ENCODE measurements around the gene KRTAP5-5. TPM values are rescaled to one million over a fixed set of nuclear protein-coding genes. Genes with fewer than 3 reads are reported as not detected.

KRTAP5-5 gene
- total and polyA plus RNA-seq, 2 donors from 2014 or later: not detected

DNA sequence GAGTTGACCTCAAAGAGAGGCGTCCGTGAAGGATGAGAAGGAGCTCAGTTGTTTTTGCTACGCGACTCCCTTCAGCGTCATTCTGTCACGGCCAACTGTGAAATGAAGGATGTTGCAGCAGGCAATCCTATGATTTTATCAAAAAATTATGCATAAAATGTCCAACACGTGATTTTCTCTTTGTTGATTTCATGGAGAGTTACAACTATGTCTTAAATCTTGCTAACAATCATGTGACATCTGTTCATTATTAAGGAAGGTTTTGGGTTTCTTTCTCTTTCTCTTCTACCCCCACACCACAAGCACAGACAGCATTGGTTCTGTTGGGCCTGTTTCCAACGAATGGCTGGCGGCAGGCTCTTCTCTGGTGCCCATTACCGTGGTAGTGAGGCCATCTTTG, 11.3 kb upstream of the KRTAP5-5 start:
- intact Hi-C loops (cut with DNase I): no loop called here
- TF ChIP-seq, protein P1, sequence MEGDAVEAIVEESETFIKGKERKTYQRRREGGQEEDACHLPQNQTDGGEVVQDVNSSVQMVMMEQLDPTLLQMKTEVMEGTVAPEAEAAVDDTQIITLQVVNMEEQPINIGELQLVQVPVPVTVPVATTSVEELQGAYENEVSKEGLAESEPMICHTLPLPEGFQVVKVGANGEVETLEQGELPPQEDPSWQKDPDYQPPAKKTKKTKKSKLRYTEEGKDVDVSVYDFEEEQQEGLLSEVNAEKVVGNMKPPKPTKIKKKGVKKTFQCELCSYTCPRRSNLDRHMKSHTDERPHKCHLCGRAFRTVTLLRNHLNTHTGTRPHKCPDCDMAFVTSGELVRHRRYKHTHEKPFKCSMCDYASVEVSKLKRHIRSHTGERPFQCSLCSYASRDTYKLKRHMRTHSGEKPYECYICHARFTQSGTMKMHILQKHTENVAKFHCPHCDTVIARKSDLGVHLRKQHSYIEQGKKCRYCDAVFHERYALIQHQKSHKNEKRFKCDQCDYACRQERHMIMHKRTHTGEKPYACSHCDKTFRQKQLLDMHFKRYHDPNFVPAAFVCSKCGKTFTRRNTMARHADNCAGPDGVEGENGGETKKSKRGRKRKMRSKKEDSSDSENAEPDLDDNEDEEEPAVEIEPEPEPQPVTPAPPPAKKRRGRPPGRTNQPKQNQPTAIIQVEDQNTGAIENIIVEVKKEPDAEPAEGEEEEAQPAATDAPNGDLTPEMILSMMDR (IDR thresholded peaks at IDR 0.05; ENCODE audit: borderline replicate concordance, extremely low read depth, insufficient read depth): no peak
- H3K4me1 ChIP-seq (ENCODE audit: control insufficient read depth in 2 of 3, insufficient read depth in 2 of 3, low read depth in 1 of 3, low read length in 3 of 3): no peaks in the 10 kb centered on the region
- H3K9me3 ChIP-seq (ENCODE audit: control insufficient read depth in 2 of 3, insufficient read depth in 1 of 3, low read length in 3 of 3): peaks cover 0 to 1% (median 0%) of the 10 kb centered on the region in 3 donors
- DNase-seq (peak in 1 of 5 donors; percentile 17), FAIRE-seq (no peak)
- no peak overlapping the region for H3K27ac ChIP-seq (ENCODE audit: low read depth in 2 of 2, low read length in 2 of 2)
- H3K9ac ChIP-seq (ENCODE audit: low read length in 3 of 3): no peak overlapping the region
- no peaks in the 10 kb centered on the region for H3K27me3 ChIP-seq (ENCODE audit: control insufficient read depth, insufficient read depth, low read length)
- H3K4me3 ChIP-seq (ENCODE audit: low read length in 3 of 3): no peak overlapping the region
- H3K36me3 ChIP-seq (ENCODE audit: control insufficient read depth in 2 of 3, insufficient read depth in 3 of 3, low read length in 3 of 3): no peaks in the 10 kb centered on the region

GRCh38 chr11:1619449-1619848, 10.1 kb upstream of the KRTAP5-5 start:
- Histone ChIP-seq H3K4me3 (ENCODE audit: low read length in 3 of 3) (no peak overlapping the region), H3K9me3 (ENCODE audit: control insufficient read depth in 2 of 3, insufficient read depth in 1 of 3, low read length in 3 of 3) (peaks cover 0 to 1% (median 0%) of the 10 kb centered on the region in 3 donors), H3K27me3 (ENCODE audit: control insufficient read depth, insufficient read depth, low read length) (no peaks in the 10 kb centered on the region), H3K4me1 (ENCODE audit: control insufficient read depth in 2 of 3, insufficient read depth in 2 of 3, low read depth in 1 of 3, low read length in 3 of 3) (no peaks in the 10 kb centered on the region), H3K9ac (ENCODE audit: low read length in 3 of 3) (no peak overlapping the region), H3K36me3 (ENCODE audit: control insufficient read depth in 2 of 3, insufficient read depth in 3 of 3, low read length in 3 of 3) (no peaks in the 10 kb centered on the region), H3K27ac (ENCODE audit: low read depth in 2 of 2, low read length in 2 of 2) (no peak overlapping the region)
- TF ChIP-seq, protein P1 (IDR thresholded peaks at IDR 0.05; ENCODE audit: borderline replicate concordance, extremely low read depth, insufficient read depth): no peak
- peak in 3 of 5 donors; percentile 41 to 67 (median 45) for DNase-seq
- no peak for FAIRE-seq
- intact Hi-C loops (cut with DNase I): no loop called here

DNA sequence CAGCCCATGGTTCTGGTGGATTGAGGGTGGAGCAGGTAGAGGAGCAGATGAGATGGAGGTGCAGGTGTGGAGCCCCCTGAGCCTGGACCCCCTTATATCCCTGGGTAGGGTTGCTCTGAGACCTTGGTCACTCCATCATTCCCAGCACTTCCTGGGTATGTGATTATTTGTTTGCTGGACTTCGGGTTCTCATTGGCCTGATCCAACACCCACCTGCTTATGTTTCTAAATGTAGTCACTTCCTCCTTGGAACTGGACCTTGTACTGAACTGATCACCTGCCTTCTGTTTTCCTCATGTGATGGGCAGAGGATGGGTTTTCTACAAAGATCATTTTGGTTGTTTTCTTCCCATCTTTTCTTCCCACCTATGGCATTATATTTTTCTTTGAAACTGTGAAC, 7.5 kb upstream of the KRTAP5-5 start, which contains the start of gene KRTAP5-4:
Gene KRTAP5-4 (minus strand): TSS at position 53 of the 400 bp plus-strand sequence. CDS start 45 bp downstream, at position 8.
- no peaks in the 10 kb centered on the region for H3K4me1 ChIP-seq (ENCODE audit: control insufficient read depth in 2 of 3, insufficient read depth in 2 of 3, low read depth in 1 of 3, low read length in 3 of 3)
- FAIRE-seq (no peak), DNase-seq (no peak)
- TF ChIP-seq, protein P1 (IDR thresholded peaks at IDR 0.05; ENCODE audit: borderline replicate concordance, extremely low read depth, insufficient read depth): no peak
- H3K4me3 ChIP-seq (ENCODE audit: low read length in 3 of 3): no peak within 1 kb of the TSS
- no peak within 1 kb of the TSS for H3K9ac ChIP-seq (ENCODE audit: low read length in 3 of 3)
- H3K36me3 ChIP-seq (ENCODE audit: control insufficient read depth in 2 of 3, insufficient read depth in 3 of 3, low read length in 3 of 3): no peaks in the 10 kb centered on the region
- H3K27me3 ChIP-seq (ENCODE audit: control insufficient read depth, insufficient read depth, low read length): no peaks in the 10 kb centered on the region
- no peak within 1 kb of the TSS for H3K27ac ChIP-seq (ENCODE audit: low read depth in 2 of 2, low read length in 2 of 2)
- intact Hi-C loops (cut with DNase I): no loop called here
- no peaks in the 10 kb centered on the region for H3K9me3 ChIP-seq (ENCODE audit: control insufficient read depth in 2 of 3, insufficient read depth in 1 of 3, low read length in 3 of 3)

GRCh38 chr11:1623716-1624115, 5.9 kb upstream of the KRTAP5-5 start:
- H3K27ac ChIP-seq (ENCODE audit: low read depth in 2 of 2, low read length in 2 of 2): no peak overlapping the region
- no peaks in the 10 kb centered on the region for H3K4me1 ChIP-seq (ENCODE audit: control insufficient read depth in 2 of 3, insufficient read depth in 2 of 3, low read depth in 1 of 3, low read length in 3 of 3)
- TF ChIP-seq, protein P1 (IDR thresholded peaks at IDR 0.05; ENCODE audit: borderline replicate concordance, extremely low read depth, insufficient read depth): no peak
- no peak overlapping the region for H3K4me3 ChIP-seq (ENCODE audit: low read length in 3 of 3)
- no peaks in the 10 kb centered on the region for H3K36me3 ChIP-seq (ENCODE audit: control insufficient read depth in 2 of 3, insufficient read depth in 3 of 3, low read length in 3 of 3)
- H3K9me3 ChIP-seq (ENCODE audit: control insufficient read depth in 2 of 3, insufficient read depth in 1 of 3, low read length in 3 of 3): no peaks in the 10 kb centered on the region
- no peak overlapping the region for H3K9ac ChIP-seq (ENCODE audit: low read length in 3 of 3)
- no peaks in the 10 kb centered on the region for H3K27me3 ChIP-seq (ENCODE audit: control insufficient read depth, insufficient read depth, low read length)
- FAIRE-seq: no peak
- DNase-seq: peak in 2 of 5 donors; percentile 34 to 58
- intact Hi-C loops (cut with DNase I): no loop called here

All from kidney (tissue), 14 donors.